IPS-20b (cell line): Measurements from ENCODE around the gene SCFD2.
A peak's percentile ranks its signal among the peaks of the same experiment; 100 is the strongest.

Experiments used
- H3K27ac ChIP-seq: one replicate; pipeline ENCODE4 v1.5.1; 2013; ENCODE audit warnings: low read length
- H3K27me3 ChIP-seq: 2 replicates; pipeline ENCODE4 v1.6.1; 2013; ENCODE audit warnings: mild to moderate bottlenecking, low read length, inconsistent platforms; ENCODE audit not compliant: insufficient read depth
- H3K36me3 ChIP-seq: 2 replicates; pipeline ENCODE4 v1.6.1; 2013; ENCODE audit warnings: low read depth, mild to moderate bottlenecking, inconsistent platforms, low read length, moderate library complexity; ENCODE audit not compliant: insufficient read depth
- H3K4me1 ChIP-seq: 2 replicates; pipeline ENCODE4 v1.6.1; 2013; ENCODE audit warnings: mild to moderate bottlenecking, control low read depth, inconsistent platforms, low read length, moderate library complexity; ENCODE audit not compliant: insufficient read depth
- H3K4me3 ChIP-seq: 2 replicates; pipeline ENCODE4 v1.5.1; 2013; ENCODE audit warnings: mild to moderate bottlenecking, low read length, inconsistent platforms
- H3K9ac ChIP-seq: 2 replicates; pipeline ENCODE4 v1.6.1; 2013; ENCODE audit warnings: low read depth, mild to moderate bottlenecking, inconsistent platforms, low read length, moderate library complexity
- H3K9me3 ChIP-seq: 2 replicates; pipeline ENCODE4 v1.6.1; 2013; ENCODE audit warnings: mild to moderate bottlenecking, low read depth, low read length, inconsistent platforms; ENCODE audit not compliant: insufficient read depth

The SCFD2 gene

DNA sequence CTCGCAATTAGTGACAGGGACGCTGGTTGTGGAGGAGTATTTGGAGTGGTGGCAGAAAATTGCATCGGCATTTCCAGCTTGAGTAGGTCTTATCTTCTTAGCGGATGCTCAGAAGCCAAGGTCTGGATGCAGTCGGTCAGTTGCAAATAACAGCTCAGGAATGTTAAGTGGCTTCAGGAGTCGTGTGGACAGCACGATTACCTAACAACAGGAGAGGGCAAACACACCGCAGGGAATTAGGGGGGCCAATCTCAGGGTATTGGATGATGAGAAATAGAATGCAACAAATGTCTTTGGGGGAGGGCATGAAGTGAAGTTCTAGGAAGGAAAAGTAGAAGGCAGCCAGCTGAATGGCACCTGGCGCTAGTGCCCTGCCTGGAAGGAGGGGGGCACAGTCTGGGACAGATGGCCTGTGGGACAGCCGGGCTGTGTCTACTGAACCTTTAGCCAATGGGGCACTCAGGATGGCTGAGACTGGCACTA lies 492.0 kb downstream of the SCFD2 start:
- H3K9me3 ChIP-seq = no peaks in the 10 kb centered on the region
- no peaks in the 10 kb centered on the region for H3K36me3 ChIP-seq
- H3K4me1 ChIP-seq = peaks cover 20% of the 10 kb centered on the region
- H3K9ac ChIP-seq = peak overlapping the region; percentile 26; the same call in 1 of the 2 replicates
- H3K27ac ChIP-seq = no peak overlapping the region
- H3K27me3 ChIP-seq = peaks cover 8% of the 10 kb centered on the region; the same call in 1 of the 2 replicates
- peak overlapping the region; percentile 47; the same call in 1 of the 2 replicates for H3K4me3 ChIP-seq

DNA sequence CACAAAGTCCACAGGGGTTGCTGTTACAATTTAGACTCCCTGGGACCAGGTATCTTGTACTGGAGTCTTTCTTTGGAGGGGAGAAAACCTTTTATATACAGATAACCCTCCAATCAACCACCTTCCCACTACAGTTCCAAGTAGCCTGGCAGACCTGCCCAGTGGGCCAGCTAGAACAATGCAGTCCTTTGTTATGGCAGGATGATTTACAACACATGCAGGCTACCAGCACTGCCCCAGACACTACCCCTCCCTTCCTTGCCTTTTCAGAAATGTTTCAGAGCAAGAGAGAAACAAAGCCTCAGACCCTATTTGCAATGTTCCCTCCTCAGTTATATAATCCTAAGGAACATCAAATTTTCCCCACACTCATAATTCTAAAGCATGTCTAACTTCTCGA lies 492.7 kb downstream of the SCFD2 start:
- Histone ChIP-seq H3K9me3 (no peaks in the 10 kb centered on the region), H3K4me1 (peaks cover 20% of the 10 kb centered on the region), H3K27ac (no peak overlapping the region), H3K4me3 (peak overlapping the region; percentile 47; the same call in 1 of the 2 replicates), H3K9ac (peak overlapping the region; percentile 26; the same call in 1 of the 2 replicates), H3K27me3 (peaks cover 8% of the 10 kb centered on the region; the same call in 1 of the 2 replicates), H3K36me3 (no peaks in the 10 kb centered on the region)

DNA sequence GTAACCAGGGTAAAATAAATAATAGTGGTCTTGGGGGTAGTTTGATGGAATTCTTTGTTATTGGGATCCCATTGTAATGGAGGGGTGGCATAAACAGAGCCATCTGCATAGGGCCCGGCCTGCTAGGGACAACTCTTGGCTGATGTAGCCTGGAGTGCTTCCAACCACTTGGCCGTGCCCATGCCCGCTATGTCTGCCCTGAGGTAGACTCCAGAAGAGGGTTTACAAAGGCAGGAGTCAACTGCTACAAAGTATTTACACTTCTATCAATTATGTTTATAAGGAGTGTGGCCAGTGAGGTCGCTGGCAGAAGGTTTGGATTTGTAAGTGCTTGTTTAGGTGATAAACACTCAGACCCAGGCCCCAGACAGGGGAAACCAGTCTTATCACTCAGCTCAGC lies 495.6 kb downstream of the SCFD2 start:
- Histone ChIP-seq H3K27ac (no peak overlapping the region), H3K36me3 (peaks cover 26% of the 10 kb centered on the region), H3K4me1 (peaks cover 20% of the 10 kb centered on the region), H3K4me3 (no peak overlapping the region), H3K9ac (no peak overlapping the region), H3K27me3 (peaks cover 6% of the 10 kb centered on the region; the same call in 1 of the 2 replicates), H3K9me3 (no peaks in the 10 kb centered on the region)

DNA sequence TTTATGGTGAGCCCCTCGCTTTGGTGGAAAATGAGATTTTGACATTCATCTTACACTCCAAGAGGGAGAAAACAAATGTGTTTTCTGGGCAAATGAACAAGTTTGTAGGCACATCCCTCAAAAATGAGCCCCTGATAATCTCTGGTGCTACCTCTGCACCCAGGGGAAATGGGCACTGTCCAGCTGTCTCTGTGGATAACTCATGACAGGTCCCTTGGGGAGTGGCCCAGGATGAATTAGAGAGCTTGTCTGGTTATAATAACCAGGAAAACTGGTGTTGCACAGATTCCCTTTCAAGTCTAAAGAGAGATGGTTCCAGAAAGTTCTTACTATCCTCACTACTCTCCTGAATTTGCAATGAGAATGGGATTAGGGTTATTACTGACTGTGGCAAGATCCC lies 496.2 kb downstream of the SCFD2 start:
- Histone ChIP-seq H3K27ac (no peak overlapping the region), H3K36me3 (peaks cover 32% of the 10 kb centered on the region), H3K4me3 (no peak overlapping the region), H3K4me1 (peaks cover 18% of the 10 kb centered on the region), H3K9me3 (no peaks in the 10 kb centered on the region), H3K9ac (no peak overlapping the region), H3K27me3 (peaks cover 3% of the 10 kb centered on the region; the same call in 1 of the 2 replicates)

DNA sequence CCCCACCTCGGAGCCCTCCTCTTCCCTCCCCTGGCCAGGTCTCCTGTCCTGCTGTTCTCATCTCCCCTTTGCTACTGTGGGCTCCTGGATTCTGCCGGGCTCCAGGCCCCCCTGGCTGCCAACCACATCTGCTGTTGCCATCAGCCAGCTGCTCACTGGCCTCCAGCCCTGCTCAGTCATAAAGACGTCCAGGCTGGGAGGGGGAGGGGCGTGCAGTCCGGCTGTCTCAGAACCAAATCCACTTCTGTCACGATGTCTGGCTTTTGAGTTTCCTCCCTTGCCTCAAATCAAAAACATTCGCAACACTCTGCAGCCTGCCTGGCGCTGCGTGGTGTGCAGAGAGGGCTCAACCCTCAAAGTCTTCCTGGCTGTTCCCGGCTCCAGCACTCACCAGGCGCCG lies 496.7 kb downstream of the SCFD2 start:
- H3K27ac ChIP-seq = no peak overlapping the region
- H3K27me3 ChIP-seq = no peaks in the 10 kb centered on the region
- no peak overlapping the region for H3K9ac ChIP-seq
- no peaks in the 10 kb centered on the region for H3K9me3 ChIP-seq
- peaks cover 36% of the 10 kb centered on the region for H3K36me3 ChIP-seq
- H3K4me1 ChIP-seq = peaks cover 15% of the 10 kb centered on the region
- H3K4me3 ChIP-seq = no peak overlapping the region

DNA sequence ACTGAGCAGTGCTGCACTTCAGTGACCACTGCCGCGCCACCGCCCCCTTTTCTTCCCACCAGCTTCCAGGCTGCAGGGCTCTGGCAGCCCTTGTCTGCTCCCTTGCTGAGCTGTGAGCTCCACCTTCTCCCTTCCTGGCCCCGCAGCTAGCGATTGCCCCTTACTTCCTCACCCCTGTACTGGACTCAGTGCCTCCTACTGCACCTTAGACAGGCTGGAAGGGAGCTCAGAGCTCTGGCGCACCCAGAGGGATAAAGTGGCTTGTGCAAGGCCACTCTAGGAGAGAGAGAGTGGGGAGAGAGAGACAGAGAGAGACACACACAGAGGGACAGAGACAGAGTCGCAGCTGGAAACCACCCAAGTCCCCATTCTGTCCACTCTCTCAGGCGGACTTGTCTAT lies 497.7 kb downstream of the SCFD2 start:
- peaks cover 47% of the 10 kb centered on the region for H3K36me3 ChIP-seq
- H3K4me3 ChIP-seq = no peak overlapping the region
- no peak overlapping the region for H3K27ac ChIP-seq
- peaks cover 13% of the 10 kb centered on the region; the same call in 1 of the 2 replicates for H3K4me1 ChIP-seq
- H3K27me3 ChIP-seq = no peaks in the 10 kb centered on the region
- H3K9me3 ChIP-seq = no peaks in the 10 kb centered on the region
- H3K9ac ChIP-seq = no peak overlapping the region

DNA sequence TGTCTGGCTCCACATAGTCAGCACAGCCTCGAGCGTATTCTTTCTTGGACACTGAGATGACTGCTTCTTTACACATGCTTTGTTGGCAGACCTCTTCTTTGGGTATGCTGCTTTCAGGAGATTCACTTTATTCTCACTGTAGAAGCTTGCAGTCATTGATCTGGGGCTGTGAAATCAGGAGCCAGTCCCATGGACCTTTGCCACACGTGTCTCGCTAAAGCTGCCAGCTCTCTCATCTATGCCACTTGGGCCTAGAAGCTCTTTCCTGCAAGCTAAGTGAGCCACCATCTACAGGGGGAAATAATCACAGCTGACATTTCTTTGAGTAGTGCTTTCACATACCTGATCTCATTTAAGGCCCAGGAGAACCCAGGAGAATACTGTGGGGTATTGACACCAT lies 498.7 kb downstream of the SCFD2 start:
- no peak overlapping the region for H3K4me3 ChIP-seq
- H3K27me3 ChIP-seq = no peaks in the 10 kb centered on the region
- H3K27ac ChIP-seq = no peak overlapping the region
- H3K9me3 ChIP-seq = no peaks in the 10 kb centered on the region
- H3K36me3 ChIP-seq = peaks cover 48% of the 10 kb centered on the region
- H3K9ac ChIP-seq = no peak overlapping the region
- H3K4me1 ChIP-seq = peaks cover 7% of the 10 kb centered on the region; the same call in 1 of the 2 replicates

DNA sequence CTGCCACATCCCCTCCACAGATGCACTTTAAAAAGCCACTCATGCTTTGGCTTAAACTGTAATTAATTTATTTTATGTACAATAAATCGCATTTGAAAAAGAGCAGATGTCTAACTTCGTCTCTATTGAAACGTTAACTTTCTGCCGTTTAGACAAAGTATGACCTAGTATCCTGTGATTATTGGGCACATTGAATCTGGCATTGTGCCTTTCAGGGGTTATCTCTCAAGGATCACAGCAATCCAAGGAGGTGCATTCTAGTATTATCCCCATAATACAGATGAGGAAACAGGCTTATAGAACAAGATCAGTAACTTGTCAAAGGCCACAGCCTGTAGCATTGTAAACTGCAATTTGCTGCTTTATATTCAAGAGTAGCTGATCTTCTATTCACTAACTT lies 499.1 kb downstream of the SCFD2 start:
- H3K36me3 ChIP-seq = peaks cover 48% of the 10 kb centered on the region
- H3K4me3 ChIP-seq = no peak overlapping the region
- H3K27ac ChIP-seq = no peak overlapping the region
- no peaks in the 10 kb centered on the region for H3K9me3 ChIP-seq
- peaks cover 8% of the 10 kb centered on the region; the same call in 1 of the 2 replicates for H3K4me1 ChIP-seq
- H3K9ac ChIP-seq = no peak overlapping the region
- peaks cover under 1% of the 10 kb centered on the region; the same call in 1 of the 2 replicates for H3K27me3 ChIP-seq

DNA sequence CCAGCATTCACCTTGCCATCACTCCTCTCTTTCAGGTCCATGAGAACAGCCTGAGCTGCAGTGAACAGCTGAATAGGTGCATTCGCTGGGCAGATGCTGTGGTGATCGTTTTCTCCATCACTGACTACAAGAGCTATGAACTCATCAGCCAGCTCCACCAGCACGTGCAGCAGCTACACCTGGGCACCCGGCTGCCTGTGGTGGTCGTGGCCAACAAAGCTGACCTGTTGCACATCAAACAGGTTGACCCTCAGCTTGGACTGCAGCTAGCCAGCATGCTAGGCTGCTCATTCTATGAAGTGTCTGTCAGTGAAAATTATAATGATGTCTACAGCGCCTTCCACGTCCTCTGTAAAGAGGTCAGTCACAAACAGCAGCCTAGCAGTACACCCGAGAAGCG lies 500.6 kb downstream of the SCFD2 start:
- H3K27me3 ChIP-seq = peaks cover 10% of the 10 kb centered on the region
- H3K27ac ChIP-seq = no peak overlapping the region
- H3K36me3 ChIP-seq = peaks cover 48% of the 10 kb centered on the region
- no peak overlapping the region for H3K4me3 ChIP-seq
- H3K9me3 ChIP-seq = no peaks in the 10 kb centered on the region
- H3K4me1 ChIP-seq = peaks cover 21% of the 10 kb centered on the region; the same call in 1 of the 2 replicates
- H3K9ac ChIP-seq = no peak overlapping the region

DNA sequence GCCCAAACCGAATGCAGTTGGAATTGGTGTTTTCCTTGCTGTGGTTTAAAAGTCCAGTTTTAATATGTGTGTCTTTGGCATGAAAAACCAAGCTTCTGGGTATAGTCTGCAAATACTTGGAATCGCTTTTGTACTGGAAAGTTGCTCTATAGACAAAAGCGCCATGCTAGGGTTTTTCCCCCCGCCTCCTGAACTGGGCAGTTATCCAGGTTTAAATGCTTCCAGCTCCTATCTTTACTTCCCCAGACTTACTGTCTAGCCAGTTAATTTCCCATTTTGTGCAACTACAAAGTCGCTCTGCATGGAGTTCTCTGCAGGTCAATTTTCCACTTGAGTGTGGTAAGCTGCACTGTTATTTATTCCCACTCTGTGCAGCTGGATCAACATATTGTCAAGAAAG lies 501.1 kb downstream of the SCFD2 start:
- no peak overlapping the region for H3K9ac ChIP-seq
- peak overlapping the region; percentile 94; the same call in 1 of the 2 replicates for H3K4me3 ChIP-seq
- peaks cover 10% of the 10 kb centered on the region for H3K27me3 ChIP-seq
- no peaks in the 10 kb centered on the region for H3K9me3 ChIP-seq
- H3K4me1 ChIP-seq = peaks cover 24% of the 10 kb centered on the region; the same call in 1 of the 2 replicates
- peaks cover 48% of the 10 kb centered on the region for H3K36me3 ChIP-seq
- H3K27ac ChIP-seq = no peak overlapping the region

DNA sequence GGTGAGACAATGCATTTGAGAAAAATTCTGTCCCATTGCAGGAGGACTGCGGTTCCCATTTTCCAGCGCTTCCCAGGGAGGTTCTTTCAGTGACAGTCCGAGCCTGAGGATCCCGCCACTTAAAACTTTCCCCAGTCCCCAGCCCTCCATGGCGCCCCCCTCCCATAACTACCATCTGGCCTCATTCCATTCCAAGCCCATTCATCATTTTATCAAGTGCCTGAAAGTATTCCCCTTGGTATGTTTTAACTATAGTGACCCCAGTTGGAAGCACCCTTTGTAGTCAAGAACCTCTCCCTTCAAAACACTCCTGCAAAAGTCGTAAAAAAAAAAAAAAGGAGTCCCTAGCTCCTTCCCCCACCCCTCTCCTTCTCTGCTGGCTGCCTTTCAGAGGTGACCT lies 502.5 kb downstream of the SCFD2 start:
- H3K4me1 ChIP-seq = peaks cover 24% of the 10 kb centered on the region; the same call in 1 of the 2 replicates
- H3K9ac ChIP-seq = peak overlapping the region; percentile 90; the same call in 1 of the 2 replicates
- H3K27ac ChIP-seq = no peak overlapping the region
- peaks cover 48% of the 10 kb centered on the region for H3K36me3 ChIP-seq
- peaks cover 5% of the 10 kb centered on the region; the same call in 1 of the 2 replicates for H3K9me3 ChIP-seq
- peak overlapping the region; percentile 94 for H3K4me3 ChIP-seq
- H3K27me3 ChIP-seq = peaks cover 10% of the 10 kb centered on the region

DNA sequence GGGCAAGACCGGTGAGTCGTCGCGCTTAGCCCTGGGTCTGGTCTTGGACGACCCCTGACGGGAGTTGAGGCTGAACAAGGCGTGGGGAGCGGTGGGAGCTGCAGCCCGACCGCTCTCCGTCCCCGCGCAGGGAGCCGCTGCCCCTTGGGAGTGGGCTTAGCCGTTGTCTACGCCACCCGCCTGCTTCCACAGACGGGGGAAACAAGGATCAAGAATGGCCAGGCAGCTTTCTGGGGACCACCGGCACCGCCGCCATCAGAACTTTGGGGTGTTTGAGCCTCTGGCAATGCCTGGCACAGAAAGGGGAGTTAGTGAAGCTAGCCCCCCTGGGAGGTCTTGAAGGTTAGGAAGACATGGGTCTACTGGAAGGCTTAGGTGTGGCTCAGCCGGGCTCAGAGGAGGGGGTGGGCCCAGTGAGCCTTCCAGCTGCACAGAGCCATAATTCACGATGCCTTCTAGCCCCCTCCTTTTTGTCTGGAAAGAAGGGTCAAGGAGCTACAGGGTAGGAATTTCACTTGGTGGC lies 503.2 kb downstream of the SCFD2 start:
- Histone ChIP-seq H3K4me3 (peak overlapping the region; percentile 94), H3K4me1 (peaks cover 24% of the 10 kb centered on the region; the same call in 1 of the 2 replicates), H3K27me3 (peaks cover 10% of the 10 kb centered on the region), H3K27ac (no peak overlapping the region), H3K9ac (peak overlapping the region; percentile 90), H3K36me3 (peaks cover 47% of the 10 kb centered on the region), H3K9me3 (peaks cover 11% of the 10 kb centered on the region; the same call in 1 of the 2 replicates)
